NCI-H2171 treated with DMSO at 0.1 percent for 48 hours (cell line): ENCODE data around the gene COMT.
A peak's percentile ranks its signal among the peaks of the same experiment; 100 is the strongest.

Experiments
- DNase-seq: peaks from one replicate; lab custom pipeline; 2025; lab: John Stamatoyannopoulos, UW

The COMT gene

DNA sequence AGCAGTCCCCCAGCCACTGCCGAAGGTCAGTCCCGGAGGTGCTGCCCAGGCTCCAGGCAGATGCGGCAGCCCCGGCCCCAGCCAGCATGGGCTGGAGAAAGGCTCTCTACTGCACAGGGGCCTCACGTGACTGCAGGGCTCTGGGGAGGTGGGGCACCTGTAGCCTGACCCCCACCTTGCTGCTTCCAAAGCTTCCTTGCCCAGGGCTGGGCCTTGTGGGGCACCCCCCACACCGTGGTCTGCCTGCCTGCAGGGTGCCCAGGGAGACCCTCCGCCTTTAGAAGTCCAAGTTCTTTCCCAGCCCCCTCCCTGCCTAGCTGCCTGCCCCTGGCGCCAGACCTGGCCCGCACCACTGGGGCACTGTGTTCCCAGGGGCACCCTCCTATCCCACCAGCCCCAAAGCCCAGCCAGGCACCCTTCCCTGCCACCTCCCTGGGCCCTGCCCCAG is 28.5 kb downstream of the COMT start:
- no peak for DNase-seq

DNA sequence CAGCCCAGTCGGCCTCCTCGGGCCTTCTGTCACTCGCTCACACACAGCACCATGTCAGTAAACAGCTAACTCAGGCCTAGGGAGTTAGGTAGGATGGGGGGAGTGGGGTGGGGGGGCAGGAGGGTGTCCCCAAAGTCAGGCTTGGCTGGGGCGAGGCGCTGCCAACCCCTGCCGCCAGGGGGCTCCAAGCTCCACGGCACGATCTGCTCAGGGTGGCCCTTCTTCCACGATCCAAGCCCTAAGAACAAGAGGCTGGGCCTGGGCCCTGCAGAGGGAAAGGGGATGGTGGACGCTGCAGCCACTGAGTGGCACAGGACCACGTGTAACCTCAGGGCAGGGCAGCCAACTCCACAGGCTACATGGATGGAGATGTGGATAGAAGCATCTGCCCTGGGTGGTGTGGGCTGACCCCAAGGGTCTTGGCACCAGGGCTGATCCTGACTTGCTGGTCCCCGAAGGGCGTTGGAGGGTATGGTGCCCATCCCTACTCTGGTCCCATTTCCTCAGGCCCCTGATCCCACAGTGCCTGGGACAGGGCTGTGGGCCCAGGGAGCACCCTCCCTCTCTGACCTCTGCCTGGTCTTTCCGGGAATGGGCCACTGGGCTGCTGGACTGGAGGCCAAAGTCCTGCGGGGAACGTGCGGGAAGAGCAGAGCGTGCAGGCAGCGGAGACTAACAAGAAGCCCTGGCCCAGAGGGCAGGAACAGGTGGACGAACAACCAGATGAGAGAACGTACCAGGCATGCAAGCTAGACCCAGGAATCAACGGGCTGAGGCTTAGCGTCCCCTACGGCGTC is 29.1 kb downstream of the COMT start:
- DNase-seq, result peak; percentile 44

DNA sequence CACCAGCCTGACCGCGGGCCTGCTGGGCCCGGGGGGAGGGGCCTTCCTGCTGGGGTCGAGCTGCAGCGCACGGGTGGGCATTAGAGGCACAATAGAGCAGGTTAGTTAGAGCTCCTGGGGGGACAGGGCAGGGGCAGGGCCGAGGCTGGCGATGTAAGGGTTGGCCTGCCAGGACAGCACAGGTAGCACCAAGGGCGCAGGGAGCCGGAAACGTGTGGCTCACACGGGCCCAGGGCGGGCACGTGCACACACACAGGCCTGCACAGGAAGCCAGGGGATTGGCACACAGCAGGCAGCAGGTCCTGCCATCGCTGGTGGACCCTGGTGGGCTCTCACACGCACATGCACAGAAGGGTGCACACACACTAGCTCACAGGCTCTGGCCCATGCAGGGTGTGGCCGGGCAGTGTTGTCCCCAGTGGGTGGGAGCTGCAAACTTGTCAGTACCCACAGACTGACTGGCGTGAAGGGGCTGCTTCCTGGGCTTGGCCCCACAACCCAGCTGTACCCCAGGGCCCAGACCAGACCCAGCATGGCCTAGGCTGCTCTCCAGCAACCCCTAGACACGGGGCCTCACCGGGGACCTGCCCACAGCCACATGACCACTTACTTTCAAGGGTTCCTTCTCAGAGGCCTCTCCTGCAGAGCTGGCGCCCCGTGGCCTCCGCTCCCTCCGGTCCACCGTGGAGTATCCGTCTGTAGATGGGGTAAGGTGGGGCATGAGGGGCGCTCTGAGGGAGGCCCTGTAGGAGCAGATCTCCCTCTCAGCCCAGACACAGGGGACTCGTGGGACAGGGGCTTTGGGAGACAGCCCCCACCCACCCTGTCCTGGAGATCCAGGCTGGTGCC is 29.9 kb downstream of the COMT start:
- DNase-seq, result no peak

DNA sequence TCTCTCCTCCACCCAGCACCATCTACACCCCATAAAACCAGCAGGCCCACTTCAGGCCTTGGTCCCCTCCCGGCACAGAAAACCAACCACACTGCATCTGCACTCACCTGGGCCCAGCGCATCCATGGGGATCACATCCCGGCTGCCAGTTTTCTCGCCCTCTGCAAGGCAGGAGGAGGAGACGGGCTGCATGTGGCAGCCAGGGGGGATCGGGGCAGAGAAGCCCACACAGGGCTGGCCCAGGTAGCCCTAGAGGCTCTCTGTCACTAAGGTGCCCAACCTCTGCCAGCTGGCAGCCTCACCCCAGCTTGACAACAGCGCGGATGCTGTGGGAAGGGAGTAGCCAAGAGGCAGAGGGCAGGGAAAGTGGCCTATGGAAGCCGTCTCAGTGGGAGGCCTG is 30.7 kb downstream of the COMT start:
- no peak for DNase-seq

DNA sequence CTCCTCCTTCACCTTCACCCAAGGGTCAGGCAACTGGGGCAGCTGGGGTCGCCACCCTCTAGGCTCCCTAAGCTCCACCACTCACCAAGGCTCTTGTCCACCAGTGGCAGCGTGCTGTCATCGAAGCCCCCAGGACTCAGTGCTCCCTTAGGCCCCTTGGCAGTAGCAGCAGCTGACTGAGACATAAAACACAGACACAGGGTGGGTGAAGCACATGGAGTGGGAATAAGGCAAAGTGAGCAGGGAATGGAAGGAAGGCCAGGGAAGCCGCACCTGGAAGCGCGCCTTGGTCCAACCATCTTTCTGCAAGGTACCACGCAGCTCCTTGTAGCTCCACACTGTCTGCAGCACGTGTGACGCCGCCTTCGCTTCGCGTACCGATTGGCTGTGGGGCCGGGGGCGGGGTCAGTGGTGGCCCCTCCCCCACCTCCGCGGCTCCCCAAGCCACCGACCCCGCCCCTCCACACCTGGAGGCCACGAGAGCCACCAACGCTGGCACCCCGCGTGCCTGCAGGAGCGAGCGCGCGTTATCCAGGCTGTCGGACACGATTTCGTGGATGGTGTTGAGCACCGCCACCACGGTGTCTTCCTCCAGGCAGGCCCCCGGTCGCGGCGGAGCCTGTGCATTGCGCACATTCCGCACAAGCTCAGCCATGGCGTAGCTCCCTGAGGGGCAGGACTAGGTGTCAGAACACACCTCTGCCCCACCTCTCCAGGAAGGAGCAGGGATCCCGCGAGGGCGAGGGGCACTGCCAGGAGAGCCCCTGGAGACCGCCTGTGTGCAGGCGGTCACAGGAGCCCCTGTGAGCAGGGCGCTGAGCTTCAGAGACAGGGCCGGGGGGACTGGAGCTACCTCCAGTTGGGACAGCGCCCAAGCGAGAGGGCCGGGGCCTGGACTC is 31.3 kb downstream of the COMT start:
- DNase-seq, result no peak

DNA sequence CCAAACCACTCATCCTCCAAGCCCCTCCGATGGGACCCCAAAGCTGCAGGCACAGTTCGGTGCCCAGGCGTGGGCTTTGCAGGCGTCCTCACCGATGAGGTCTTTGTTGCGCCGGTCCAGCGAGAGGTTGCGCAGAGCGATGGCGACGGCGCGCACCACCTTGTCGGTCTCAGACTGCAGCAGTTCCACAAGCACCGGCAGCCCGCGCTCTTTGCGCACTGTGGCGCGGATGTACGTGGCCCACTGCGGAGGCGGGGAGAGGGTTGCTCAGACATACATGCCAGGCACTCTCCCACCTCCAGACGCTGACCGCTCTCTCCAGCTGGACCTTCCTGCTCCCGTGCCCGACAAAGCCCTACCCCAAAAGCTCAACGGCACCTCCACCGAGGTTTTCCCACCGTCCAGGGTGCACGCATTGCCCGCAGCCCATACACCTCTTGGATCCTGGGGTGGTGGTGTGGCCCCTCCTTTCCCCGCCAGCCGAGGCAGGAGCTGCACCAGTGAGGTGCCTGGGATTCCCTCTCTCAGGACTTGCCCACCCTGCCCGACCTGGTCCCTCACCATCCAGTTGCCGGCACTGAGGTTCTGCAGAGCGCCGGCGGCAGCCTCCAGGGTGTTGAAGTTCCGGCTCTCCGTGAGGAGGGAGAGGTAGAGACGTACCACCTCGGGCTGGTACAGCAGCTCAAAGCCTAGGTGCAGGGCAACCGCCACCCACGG is 32.1 kb downstream of the COMT start:
- DNase-seq, result no peak

DNA sequence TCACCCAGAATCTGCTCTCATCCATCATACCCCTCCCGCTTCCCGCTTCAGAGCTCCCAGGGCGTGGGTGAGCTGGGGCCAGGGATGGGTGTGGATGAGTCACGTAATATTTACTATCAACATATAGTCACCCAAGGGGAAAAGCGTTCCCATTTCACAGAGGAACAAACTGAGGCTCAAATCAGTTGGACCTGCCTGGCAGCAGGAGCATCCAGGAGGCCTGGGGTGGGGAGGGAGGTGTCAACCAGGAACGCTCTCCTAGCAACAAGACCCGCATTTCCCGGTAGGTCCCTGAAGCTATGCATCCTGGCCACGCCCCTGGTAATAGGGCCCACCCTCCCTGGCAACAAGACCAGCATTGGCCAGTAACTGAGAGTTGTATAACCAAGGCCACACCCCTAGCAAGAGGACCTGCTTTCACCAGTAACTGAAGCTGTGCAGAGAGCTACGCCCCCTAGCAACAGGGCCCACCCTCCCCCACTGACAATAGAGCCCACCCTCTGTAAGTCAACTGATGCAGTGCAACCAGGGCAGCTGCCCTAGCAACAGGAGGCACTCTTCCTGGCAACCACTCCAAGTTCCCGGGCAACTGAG is 32.8 kb downstream of the COMT start:
- DNase-seq, result peak; percentile 91

DNA sequence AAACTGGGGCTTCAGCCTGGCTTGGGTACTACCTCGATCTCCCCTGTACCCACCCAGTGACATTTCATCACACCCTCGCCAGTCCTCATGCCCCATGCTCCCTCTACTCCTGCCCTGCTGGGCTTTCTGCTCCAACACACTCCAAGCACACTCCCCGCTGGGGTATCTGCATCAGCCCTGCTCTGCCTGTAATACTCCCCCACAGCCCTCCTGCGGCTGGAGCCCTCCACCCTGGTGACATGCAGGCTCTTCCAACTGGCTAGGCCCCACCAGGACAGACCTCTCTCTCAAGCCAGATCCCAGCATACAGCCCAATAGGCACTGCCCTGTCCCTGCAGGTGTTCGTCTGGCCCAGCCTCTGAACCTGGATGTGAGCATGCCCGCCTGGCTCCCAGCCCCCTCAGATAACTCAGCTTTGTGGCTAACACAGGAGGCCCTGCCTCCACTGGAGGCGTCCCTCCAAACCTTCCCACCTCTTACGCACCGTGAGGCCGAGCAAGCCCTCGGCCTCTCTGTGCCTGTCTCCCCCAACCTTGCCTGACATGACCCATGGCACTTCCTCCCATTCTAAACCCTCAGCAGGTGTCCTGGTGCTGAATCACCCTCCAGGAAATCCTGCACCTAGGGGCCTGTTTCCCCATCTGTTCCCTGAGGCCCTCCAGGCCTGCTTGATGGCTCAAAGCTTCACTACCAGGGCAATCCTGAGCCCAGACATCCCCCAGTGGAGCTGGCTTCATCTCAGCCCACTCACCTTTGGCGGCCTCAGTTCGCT is 33.5 kb downstream of the COMT start:
- peak; percentile 76 for DNase-seq

DNA sequence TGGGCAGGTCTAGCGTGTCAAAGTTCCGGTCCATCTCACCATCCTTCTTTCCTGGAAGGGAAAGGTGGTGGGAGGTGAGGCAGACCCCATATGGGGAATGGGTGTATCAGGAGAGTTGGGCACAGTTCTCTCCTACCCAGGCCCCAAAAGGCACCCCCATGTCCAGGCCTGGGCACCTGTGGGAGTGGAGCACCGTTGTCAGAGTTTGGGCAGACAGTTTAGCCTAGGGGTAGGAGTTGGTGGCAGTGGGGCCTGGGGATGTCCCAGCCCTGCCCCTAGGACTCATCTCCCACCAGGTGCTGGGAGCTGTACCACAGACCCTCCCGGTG is 34.1 kb downstream of the COMT start:
- no peak for DNase-seq

DNA sequence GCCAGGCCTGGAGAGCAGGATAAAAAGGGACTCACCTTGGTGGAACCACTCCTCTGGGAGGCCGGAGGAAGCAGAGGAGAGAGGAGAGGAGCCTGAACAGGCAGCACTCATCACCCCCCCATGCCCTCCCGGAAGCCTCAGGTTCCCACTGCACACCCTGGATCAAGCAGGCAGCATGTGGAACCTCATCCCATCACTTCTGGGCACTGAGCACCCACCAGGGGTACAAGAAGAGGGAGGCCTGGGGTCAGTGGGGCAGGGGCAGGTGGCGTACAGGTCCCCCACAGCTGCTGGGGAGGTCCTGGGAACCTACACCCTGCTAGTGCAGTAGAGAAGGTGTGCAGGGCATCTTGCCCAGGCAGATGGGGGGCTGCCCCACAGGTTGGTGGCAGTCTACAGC is 35.1 kb downstream of the COMT start:
- no peak for DNase-seq

DNA sequence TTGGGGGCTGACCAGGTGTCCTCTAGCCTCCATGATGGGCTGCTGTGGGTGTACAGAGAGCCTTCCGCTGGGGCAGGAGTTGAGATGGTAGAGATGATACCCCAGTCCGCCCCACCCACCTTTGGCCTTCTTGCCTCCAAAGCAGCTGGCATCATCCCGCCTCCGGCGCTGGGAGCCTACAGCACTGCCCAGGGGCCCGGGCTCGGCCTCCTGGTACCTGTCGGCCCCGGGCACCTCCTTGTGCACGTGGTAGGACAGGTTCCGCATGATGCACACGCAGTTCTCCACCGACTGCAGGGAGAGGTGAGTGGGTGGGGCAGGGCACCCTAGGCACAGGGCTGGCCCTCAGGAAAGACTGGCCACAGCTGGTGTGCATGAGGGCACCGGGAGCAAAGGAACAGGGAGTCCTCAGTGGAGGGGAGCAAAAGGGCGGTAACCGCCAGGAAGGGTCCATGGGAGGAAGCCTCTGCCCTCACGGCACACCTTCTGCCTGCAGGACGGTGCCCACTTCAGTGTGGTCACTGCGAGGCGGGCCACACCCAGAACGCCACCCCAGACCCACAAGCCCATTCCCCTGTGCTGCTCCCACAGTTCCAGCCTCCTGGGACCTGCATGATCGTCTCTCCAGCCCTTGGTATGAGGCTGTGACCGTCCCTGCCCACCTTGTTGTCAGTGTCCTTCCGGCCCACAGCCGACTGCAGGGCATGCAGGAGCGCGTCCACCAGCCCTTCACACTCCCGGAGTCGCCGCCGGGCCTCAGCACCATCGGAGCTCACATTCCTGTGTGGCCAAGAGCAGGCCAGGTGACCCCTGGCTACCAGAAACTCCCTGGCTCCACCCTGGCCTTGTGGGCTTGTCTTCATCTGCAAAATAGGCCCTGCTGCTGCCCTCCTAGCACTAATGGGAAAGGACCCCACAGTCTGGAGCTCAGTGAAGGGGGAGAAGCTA is 36.0 kb downstream of the COMT start:
- DNase-seq, result no peak

DNA sequence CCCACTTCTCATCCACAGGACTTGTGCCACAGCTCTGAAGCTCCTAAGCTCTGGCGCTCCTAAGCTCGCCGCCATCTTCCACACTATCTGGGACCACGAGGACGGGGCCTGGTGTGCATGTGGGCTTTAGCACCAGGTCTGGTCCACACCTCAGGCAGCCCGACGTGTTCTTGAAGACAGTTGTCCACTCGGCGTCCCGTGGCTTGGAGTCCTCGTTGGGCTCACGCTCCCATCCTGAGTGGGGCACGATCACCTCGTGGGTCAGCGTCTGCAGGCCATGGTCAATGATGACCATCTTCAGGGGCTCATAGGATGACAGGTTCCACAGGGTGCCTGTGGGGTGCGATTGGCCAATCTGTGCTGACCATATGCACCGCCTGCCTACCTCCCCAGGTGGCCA is 37.2 kb downstream of the COMT start:
- DNase-seq, result no peak

DNA sequence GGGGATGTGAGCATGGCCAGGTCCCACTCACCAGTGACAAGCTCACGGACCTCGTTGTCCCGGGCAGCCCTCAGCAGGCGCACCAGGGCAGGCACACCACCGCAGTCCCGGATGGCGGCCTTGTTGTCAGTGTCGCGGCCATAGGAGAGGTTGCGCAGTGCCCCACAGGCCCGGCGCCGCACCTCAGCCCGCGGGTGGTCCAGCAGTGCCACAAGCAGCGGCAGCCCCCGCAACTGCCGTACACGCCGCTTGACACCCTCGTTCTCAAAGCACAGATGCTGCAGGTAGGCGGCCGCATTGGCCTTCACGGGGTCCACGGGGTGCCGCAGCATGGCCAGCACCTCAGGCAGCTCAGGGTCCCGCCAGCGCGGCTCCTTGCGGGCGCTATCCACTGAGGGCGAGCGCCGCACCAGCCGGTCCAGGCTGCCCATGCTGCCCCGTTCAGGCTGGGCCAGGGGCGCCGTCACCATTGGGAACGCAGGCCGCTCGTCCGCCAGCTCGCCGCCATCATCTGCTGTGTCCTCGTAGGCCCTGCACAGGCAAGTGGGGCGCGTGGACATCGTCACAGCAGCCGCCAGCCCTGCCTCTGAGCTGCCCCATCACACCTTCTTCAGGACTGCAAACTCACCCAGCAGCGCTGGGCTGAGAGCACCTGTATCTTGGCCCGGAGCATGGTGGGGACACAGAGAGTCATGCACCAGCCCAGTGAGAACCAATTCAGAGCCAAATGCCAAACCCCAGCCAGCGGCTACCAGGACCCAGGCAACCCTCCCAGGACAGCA is 38.3 kb downstream of the COMT start:
- DNase-seq, result no peak

DNA sequence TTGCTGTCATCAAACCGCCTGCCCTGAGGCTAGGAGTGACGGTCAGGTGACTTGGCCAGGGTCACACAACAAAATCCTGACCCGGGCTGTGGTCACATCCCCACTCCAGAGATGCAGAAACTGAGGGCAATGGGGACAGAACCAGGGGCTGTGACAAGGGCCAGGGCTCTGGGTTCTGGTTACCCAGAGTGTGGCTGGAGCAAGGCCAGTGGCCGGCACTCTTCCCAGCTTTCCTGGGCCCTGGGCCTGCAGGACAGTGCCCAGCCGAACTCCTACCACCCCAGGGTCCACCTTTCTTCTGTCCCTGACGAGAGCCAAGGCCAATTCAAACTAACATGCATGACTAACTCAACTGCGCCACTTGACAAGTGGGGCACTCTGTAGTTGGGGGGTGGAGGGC is 39.2 kb downstream of the COMT start:
- no peak for DNase-seq

DNA sequence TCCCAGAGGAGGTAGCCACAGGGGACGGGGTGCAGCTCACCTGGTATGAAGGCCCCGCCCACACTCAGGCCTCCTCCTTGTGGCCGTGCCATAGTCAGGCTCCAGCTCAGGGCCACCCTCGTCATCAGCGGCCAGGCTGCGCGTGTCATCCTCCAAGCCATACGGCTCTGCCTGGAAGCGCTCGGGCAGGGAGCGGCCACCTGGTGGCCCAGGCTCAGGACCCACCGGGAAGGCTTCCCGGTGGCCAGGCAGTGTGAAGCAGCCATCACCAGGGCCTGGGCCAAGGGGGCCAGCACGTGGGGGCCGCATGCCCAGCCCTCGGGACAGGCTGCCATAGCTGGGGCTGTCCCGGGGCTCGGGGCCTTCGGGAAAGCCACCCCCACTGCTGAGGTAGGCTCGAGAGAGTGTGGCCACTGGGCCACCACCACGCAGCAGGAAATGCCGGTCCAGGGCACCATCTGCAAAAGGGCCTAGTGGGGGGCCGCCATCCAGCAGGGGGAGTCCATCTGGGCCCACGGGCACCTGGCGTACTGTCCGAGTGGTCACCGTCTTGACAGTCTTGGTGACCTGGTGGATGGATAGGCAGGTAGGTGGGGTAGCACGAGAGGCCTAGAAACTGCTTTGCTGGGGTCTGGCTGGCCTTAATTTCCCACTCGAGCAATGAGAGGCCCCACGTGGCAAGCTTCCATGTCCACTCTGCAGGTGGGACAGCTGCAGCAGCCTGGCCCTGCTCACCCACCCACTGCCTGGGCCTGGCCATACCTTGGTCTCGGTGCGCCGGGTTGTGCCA is 39.8 kb downstream of the COMT start:
- no peak for DNase-seq

DNA sequence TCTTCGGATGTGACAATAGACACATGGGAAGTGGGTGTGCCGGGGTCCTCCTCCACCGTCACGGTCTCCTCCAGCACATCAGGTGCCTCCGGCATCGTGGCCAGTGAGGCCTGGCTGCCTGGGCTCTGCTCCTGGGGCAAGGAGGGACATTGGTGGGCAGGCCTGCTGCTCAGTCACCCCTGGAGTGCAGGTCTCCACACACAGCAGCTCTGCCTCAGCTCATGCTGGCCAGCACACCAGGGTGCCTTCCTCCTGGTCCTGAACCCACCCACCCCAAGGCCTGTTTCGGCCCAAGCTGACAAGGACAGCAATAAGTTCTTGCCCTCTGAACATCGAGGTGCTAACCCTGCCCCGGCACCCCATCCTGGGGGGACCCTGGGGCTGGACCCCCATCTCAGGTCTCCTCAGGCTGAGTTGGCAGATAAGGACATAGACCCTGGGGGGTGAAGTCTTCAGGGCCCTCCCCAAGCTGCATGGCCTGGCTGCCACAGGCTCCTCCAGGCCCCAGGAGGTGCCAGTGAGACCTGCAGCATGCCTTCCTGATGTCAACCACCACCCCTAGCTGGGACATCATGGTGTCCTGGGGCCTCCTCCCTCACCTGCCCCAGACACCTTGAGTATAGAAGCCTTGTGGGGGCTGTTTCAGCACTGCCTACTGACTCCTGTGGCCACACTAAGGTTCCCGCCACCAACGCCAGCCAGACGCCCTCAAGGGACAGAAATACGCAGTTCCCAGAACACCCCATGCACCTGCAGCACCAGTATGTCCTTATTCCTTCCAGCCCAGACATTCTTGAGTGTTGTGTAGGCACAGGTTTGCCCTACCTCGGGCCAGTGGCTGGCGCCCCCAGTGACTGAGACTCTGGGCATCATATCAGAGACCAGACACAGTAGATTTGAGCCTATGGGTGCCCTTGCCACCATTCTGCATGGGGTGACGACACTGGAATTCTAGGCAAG is 40.7 kb downstream of the COMT start:
- DNase-seq, result no peak
